DOHH2 (cell line): ENCODE measurements around the gene COX7C.
"Not testable (repeated sequence)": the region's sequence is repeated elsewhere in the genome, so short reads cannot be mapped to it uniquely, and the experiment has no call there.

ENCODE experiments used
- H3F3A ChIP-seq: fragments of 200-600 bp; sonication (generic), shearing (Covaris generic); 2 replicates; pipeline ENCODE4 v1.6.0; 2016; ENCODE audit warnings: antibody characterized with exemption, mild to moderate bottlenecking; ENCODE audit not compliant: control insufficient read depth, insufficient read depth
- H3K27ac ChIP-seq: fragments of 200-600 bp; sonication (generic); 2 replicates; pipeline ENCODE4 v1.5.1; 2014; ENCODE audit warnings: low read depth, mild to moderate bottlenecking, low read length, moderate library complexity
- H3K27me3 ChIP-seq: fragments of 200-600 bp; sonication (generic); 2 replicates; pipeline ENCODE4 v1.6.1; 2014; ENCODE audit warnings: mild to moderate bottlenecking, low read length, mixed read lengths; ENCODE audit not compliant: control insufficient read depth
- H3K36me3 ChIP-seq: fragments of 200-600 bp; sonication (generic); 2 replicates; pipeline ENCODE4 v1.6.1; 2014; ENCODE audit warnings: mild to moderate bottlenecking, low read length, moderate library complexity, mixed read lengths; ENCODE audit not compliant: control insufficient read depth
- H3K4me1 ChIP-seq: fragments of 200-600 bp; sonication (generic); 2 replicates; pipeline ENCODE4 v1.6.1; 2014; ENCODE audit warnings: mild to moderate bottlenecking, low read length, mixed read lengths; ENCODE audit not compliant: control insufficient read depth
- H3K4me2 ChIP-seq: fragments of 200-600 bp; sonication (generic); 2 replicates; pipeline ENCODE4 v1.6.0; 2014; ENCODE audit warnings: mild to moderate bottlenecking, low read length, moderate library complexity
- H3K4me3 ChIP-seq: fragments of 200-600 bp; sonication (generic); 2 replicates; pipeline ENCODE4 v1.5.1; 2014; ENCODE audit warnings: mild to moderate bottlenecking, low read length, mixed read lengths
- H3K79me2 ChIP-seq: fragments of 200-600 bp; sonication (generic); 2 replicates; pipeline ENCODE4 v1.6.1; 2014; ENCODE audit warnings: mild to moderate bottlenecking, low read length, mixed read lengths; ENCODE audit not compliant: control insufficient read depth
- H3K9me2 ChIP-seq: fragments of 200-600 bp; sonication (generic); replicated peaks from 2 replicates; pipeline ENCODE4 v1.6.1; 2014; ENCODE audit warnings: mild to moderate bottlenecking, low read length, mixed read lengths; ENCODE audit not compliant: control insufficient read depth
- H3K9me3 ChIP-seq: fragments of 200-600 bp; sonication (generic); 2 replicates; pipeline ENCODE4 v1.6.1; 2014; ENCODE audit warnings: antibody characterized with exemption, low read length, mixed read lengths; ENCODE audit not compliant: control insufficient read depth, insufficient read depth
- H4K20me1 ChIP-seq: fragments of 200-600 bp; sonication (generic); 2 replicates; pipeline ENCODE4 v1.6.0; 2014; ENCODE audit warnings: low read depth, mild to moderate bottlenecking, antibody characterized with exemption, low read length, moderate library complexity; ENCODE audit not compliant: control insufficient read depth, insufficient read depth
- EZH2phosphoT487 ChIP-seq: fragments of 200-600 bp; sonication (generic); IDR thresholded peaks from 2 replicates; pipeline ENCODE4 v1.6.1; 2017; ENCODE audit warnings: borderline replicate concordance, mild to moderate bottlenecking, antibody characterized with exemption, low read length, moderate library complexity, mixed read lengths
- TF ChIP-seq, protein P1 (sequence below): fragments of 200-600 bp; sonication (generic); IDR thresholded peaks from one replicate; pipeline ENCODE4 v1.5.1; 2014; ENCODE audit warnings: antibody characterized with exemption, mild to moderate bottlenecking, low read depth, low read length; ENCODE audit not compliant: poor library complexity, severe bottlenecking

Gene COX7C

DNA sequence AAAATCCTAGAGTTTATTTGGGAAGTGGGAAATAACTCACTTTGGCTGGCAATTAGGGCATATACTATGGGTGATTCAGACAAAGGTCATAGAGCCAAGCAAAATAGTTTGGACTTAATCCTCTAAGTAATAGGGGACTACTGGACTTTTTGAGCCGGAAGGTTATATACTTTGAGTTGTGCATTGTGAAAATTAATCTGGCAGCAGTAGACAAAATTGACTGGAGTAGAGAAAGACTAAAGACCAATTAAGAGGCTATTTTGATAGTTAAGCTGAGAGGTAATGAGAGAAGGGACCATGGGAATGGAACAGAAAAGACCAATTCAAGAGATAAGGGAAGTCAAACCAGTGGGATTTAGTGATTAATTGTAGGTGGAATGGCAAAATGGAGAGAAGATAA, 28.9 kb downstream of the COX7C start:
- Histone ChIP-seq H3F3A (no peaks in the 10 kb centered on the region), H3K36me3 (no peaks in the 10 kb centered on the region), H3K27me3 (no peaks in the 10 kb centered on the region), H4K20me1 (no peaks in the 10 kb centered on the region), H3K27ac (no peak overlapping the region), H3K4me1 (no peaks in the 10 kb centered on the region), H3K4me2 (no peak overlapping the region), H3K4me3 (no peak overlapping the region), H3K9me2 (no peaks in the 10 kb centered on the region), H3K79me2 (no peaks in the 10 kb centered on the region), H3K9me3 (no peaks in the 10 kb centered on the region)
- TF ChIP-seq, protein P1, sequence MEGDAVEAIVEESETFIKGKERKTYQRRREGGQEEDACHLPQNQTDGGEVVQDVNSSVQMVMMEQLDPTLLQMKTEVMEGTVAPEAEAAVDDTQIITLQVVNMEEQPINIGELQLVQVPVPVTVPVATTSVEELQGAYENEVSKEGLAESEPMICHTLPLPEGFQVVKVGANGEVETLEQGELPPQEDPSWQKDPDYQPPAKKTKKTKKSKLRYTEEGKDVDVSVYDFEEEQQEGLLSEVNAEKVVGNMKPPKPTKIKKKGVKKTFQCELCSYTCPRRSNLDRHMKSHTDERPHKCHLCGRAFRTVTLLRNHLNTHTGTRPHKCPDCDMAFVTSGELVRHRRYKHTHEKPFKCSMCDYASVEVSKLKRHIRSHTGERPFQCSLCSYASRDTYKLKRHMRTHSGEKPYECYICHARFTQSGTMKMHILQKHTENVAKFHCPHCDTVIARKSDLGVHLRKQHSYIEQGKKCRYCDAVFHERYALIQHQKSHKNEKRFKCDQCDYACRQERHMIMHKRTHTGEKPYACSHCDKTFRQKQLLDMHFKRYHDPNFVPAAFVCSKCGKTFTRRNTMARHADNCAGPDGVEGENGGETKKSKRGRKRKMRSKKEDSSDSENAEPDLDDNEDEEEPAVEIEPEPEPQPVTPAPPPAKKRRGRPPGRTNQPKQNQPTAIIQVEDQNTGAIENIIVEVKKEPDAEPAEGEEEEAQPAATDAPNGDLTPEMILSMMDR = no peak
- no peak for TF ChIP-seq EZH2phosphoT487

DNA sequence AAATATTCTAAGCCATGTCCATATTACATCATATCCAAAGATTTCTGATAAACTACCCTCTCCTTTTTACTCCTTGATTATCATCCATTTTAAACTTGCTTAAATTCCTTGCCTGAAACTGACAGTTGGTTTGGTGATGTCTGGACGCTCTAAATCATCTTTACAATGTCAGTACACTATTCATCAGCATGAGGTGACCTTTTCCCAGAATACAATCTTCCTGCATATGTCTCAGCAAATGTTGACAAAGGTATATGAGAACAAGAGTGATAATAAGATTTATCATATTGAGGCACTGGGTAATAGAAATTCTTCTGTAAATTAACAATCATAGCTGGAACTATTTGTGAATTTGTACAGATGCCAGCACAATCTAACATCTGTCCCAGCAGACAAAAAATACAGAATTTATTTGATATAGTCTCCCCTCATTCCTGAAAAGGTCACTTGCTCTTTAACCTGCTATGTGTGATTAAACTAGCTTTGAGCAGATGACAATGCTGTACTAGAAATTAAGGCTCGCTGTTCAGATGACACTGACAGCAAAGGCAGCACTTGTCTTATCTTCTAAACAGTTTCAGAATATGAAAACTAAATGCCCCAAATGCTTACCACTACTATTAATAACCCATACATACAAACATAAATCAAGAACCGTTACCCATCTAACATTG, 32.2 kb downstream of the COX7C start:
- H3K79me2 ChIP-seq = no peaks in the 10 kb centered on the region
- no peaks in the 10 kb centered on the region for H3K9me3 ChIP-seq
- H3K4me2 ChIP-seq = no peak overlapping the region
- H3K27ac ChIP-seq = no peak overlapping the region
- H3K4me3 ChIP-seq = no peak overlapping the region
- no peaks in the 10 kb centered on the region for H3K36me3 ChIP-seq
- H3F3A ChIP-seq = no peaks in the 10 kb centered on the region
- H3K4me1 ChIP-seq = no peaks in the 10 kb centered on the region
- TF ChIP-seq, protein P1 = no peak
- no peak for TF ChIP-seq EZH2phosphoT487
- no peaks in the 10 kb centered on the region for H3K27me3 ChIP-seq
- no peaks in the 10 kb centered on the region for H4K20me1 ChIP-seq
- H3K9me2 ChIP-seq = no peaks in the 10 kb centered on the region

DNA sequence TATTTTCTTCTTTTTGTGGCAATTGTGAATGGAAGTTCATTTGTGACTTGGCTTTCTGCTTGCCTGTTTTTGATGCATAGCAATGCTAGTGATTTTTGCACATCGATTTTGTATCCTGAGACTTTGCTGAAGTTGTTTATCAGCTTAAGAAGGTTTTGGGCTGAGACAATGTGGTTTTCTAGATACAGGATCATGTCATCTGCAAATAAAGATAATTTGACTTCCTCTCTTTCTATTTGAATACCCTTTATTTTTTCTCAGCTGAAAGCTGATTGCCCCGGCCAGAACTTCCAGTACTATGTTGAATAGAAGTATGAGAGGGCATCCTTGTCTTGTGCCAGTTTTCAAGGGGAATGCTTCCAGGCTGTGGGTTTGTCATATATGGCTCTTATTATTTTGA, 43.0 kb downstream of the COX7C start:
- not testable (repeated sequence) for H3K9me3 ChIP-seq, H3K9me2 ChIP-seq, H3K4me1 ChIP-seq, H4K20me1 ChIP-seq, H3K4me2 ChIP-seq, H3K4me3 ChIP-seq, H3K36me3 ChIP-seq, H3K27ac ChIP-seq, H3K27me3 ChIP-seq, H3K79me2 ChIP-seq, H3F3A ChIP-seq

DNA sequence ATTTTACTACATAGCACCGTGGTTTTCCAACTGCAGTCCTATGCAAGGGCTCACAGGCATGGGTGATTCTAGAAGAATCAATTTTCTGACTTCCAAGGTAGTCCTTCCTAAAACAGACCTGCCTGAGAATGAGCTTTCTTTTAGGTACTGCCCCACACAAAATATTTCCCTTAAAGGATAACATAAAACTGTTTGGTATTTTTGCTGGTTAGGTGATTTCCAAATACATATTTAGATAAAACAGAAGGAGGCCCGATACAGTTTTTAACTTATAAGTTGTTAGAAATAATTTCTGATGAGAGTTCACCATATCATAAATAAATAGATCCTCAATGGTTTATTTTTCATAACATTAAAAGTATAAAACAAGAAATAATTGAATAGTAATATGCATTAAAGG, 46.4 kb downstream of the COX7C start:
- TF ChIP-seq, protein P1 = no peak
- no peak for TF ChIP-seq EZH2phosphoT487
- H3K4me1 ChIP-seq = peaks cover 24% of the 10 kb centered on the region
- H3K36me3 ChIP-seq = no peaks in the 10 kb centered on the region

More for the DNA sequence above, 46.4 kb downstream of the COX7C start:
- Histone ChIP-seq H3K27me3 (no peaks in the 10 kb centered on the region), H3K9me2 (no peaks in the 10 kb centered on the region), H3K4me3 (no peak overlapping the region), H3K9me3 (no peaks in the 10 kb centered on the region), H3K27ac (no peak overlapping the region), H3F3A (no peaks in the 10 kb centered on the region), H4K20me1 (no peaks in the 10 kb centered on the region), H3K4me2 (no peak overlapping the region), H3K79me2 (peaks cover 16% of the 10 kb centered on the region)
